ENCODE results near the gene HBZ. TPM values are rescaled to one million over a fixed set of nuclear protein-coding genes. Genes with fewer than 3 reads are reported as not detected.
"Not testable (repeated sequence)": the region's sequence is repeated elsewhere in the genome, so short reads cannot be mapped to it uniquely, and the experiment has no call there.

The HBZ gene
- not detected in 2 replicates for total RNA-seq

GRCh38 chr16:152141-153128, at the start of gene HBZ:
TSS of gene HBZ (plus strand) at chr16:152644. CDS start at chr16:152910, 266 bp downstream.
- no peak for DNase-seq (ENCODE audit: low read depth in 2 of 2)

GRCh38 chr16:104355-104754, 48.1 kb upstream of the HBZ start:
- DNase-seq (ENCODE audit: low read depth in 2 of 2), result no peak

- DNase-seq (ENCODE audit: low read depth in 2 of 2), result no peak
Measured at GRCh38 chr16:104928-105327, 47.5 kb upstream of the HBZ start.

GRCh38 chr16:105521-105920, 46.9 kb upstream of the HBZ start:
- DNase-seq (ENCODE audit: low read depth in 2 of 2), result no peak

- peak; percentile 83 to 88 for DNase-seq (ENCODE audit: low read depth in 2 of 2)
Measured at GRCh38 chr16:106623-107324, 45.7 kb upstream of the HBZ start.

- no peak for DNase-seq (ENCODE audit: low read depth in 2 of 2)
Measured at GRCh38 chr16:112153-112840, 40.1 kb upstream of the HBZ start.

- DNase-seq (ENCODE audit: low read depth in 2 of 2), result no peak
Measured at GRCh38 chr16:114327-114726, 38.1 kb upstream of the HBZ start.

- DNase-seq (ENCODE audit: low read depth in 2 of 2), result no peak
Measured at GRCh38 chr16:116015-116414, 36.4 kb upstream of the HBZ start.

- DNase-seq (ENCODE audit: low read depth in 2 of 2), result peak; percentile 48 to 56
Measured at GRCh38 chr16:117379-118365, 34.8 kb upstream of the HBZ start.

- no peak for DNase-seq (ENCODE audit: low read depth in 2 of 2)
Measured at GRCh38 chr16:118857-119256, 33.6 kb upstream of the HBZ start.

GRCh38 chr16:119295-119694, 33.1 kb upstream of the HBZ start:
- DNase-seq (ENCODE audit: low read depth in 2 of 2), result no peak

- no peak for DNase-seq (ENCODE audit: low read depth in 2 of 2)
Measured at GRCh38 chr16:119835-120491, 32.5 kb upstream of the HBZ start.

- DNase-seq (ENCODE audit: low read depth in 2 of 2), result no peak
Measured at GRCh38 chr16:120756-121155, 31.7 kb upstream of the HBZ start.

- DNase-seq (ENCODE audit: low read depth in 2 of 2), result no peak
Measured at GRCh38 chr16:122361-122760, 30.1 kb upstream of the HBZ start.

GRCh38 chr16:123558-124350, 28.7 kb upstream of the HBZ start:
- not testable (repeated sequence) for DNase-seq (ENCODE audit: low read depth in 2 of 2)

GRCh38 chr16:125011-125410, 27.4 kb upstream of the HBZ start:
- no peak for DNase-seq (ENCODE audit: low read depth in 2 of 2)

GRCh38 chr16:129075-129474, 23.4 kb upstream of the HBZ start:
- DNase-seq (ENCODE audit: low read depth in 2 of 2), result no peak

- no peak for DNase-seq (ENCODE audit: low read depth in 2 of 2)
Measured at GRCh38 chr16:130533-131173, 21.8 kb upstream of the HBZ start.

GRCh38 chr16:132120-132519, 20.3 kb upstream of the HBZ start:
- no peak for DNase-seq (ENCODE audit: low read depth in 2 of 2)
